Breast epithelium (tissue), 4 donors: Measurements from ENCODE around the gene FXYD7. TPM values are rescaled to one million over a fixed set of nuclear protein-coding genes. Genes with fewer than 3 reads are reported as not detected.

Experiments used
- DNase-seq, 2 donors: peaks; one replicate each; pipeline ENCODE4 v3.0.0-alpha.2; 2019; ENCODE audit warnings: low spot score in 2 of 2
- H3K27ac ChIP-seq, 2 donors: fragments of 200-600 bp; sonication (generic) in 1 of 2; one replicate each; pipeline ENCODE4 v1.5.1; 2016 to 2019; ENCODE audit warnings: mild to moderate bottlenecking in 1 of 2
- H3K27me3 ChIP-seq, 2 donors: fragments of 200-600 bp; sonication (generic) in 1 of 2; one replicate each; pipeline versions ENCODE4 v1.5.1 to v1.6.0; 2017 to 2019; ENCODE audit warnings: control low read depth in 1 of 2, mild to moderate bottlenecking in 1 of 2
- H3K36me3 ChIP-seq: fragments of 200-600 bp; one replicate; pipeline ENCODE4 v1.5.1; 2019
- H3K4me1 ChIP-seq, 2 donors: fragments of 200-600 bp; sonication (generic); one replicate each; pipeline ENCODE4 v1.5.1; 2016 to 2019; ENCODE audit warnings: control low read depth in 1 of 2
- H3K4me3 ChIP-seq, 3 donors: fragments of 200-600 bp; sonication (generic); 1 replicate in 2 of 3; 2 replicates in 1 of 3; pipeline ENCODE4 v1.5.1; 2016 to 2019; ENCODE audit warnings: mild to moderate bottlenecking in 3 of 3, moderate library complexity in 2 of 3
- H3K9me3 ChIP-seq, 2 donors: fragments of 200-600 bp; sonication (generic) in 1 of 2; one replicate each; pipeline ENCODE4 v1.5.1; 2016 to 2019; ENCODE audit warnings: control low read depth in 1 of 2
- CTCF ChIP-seq, 3 donors: fragments of 450-650 bp; IDR thresholded peaks; one replicate each; pipeline ENCODE4 v1.5.1; 2016 to 2017; ENCODE audit warnings: antibody characterized with exemption in 3 of 3, mild to moderate bottlenecking in 3 of 3, moderate library complexity in 3 of 3
- POLR2A ChIP-seq: fragments of 450-650 bp; IDR thresholded peaks from one replicate; pipeline ENCODE4 v1.6.1; 2016; ENCODE audit warnings: antibody characterized with exemption, mild to moderate bottlenecking, moderate library complexity
- POLR2AphosphoS5 ChIP-seq, 3 donors: sonication (generic); formaldehyde crosslinking; IDR thresholded peaks; one replicate each; pipeline ENCODE4 v1.6.1; 2017; ENCODE audit warnings: antibody characterized with exemption in 3 of 3
- intact Hi-C: fragments of 100-400 bp; cut with DNase I; formaldehyde crosslinking; loops from one replicate; pipeline ENCODE4 v1.15.1; 2023; ENCODE audit warnings: low total_unique reads
- total RNA-seq, 3 donors: library from RNA; depleted of rRNA; stranded (reverse); fragments of >200 nt; gene quantifications; one replicate each; pipeline ENCODE4 v1.1.0, GENCODE V29; 2016

Gene FXYD7
- total RNA-seq, 3 donors from 2014 or later = not detected

- Histone ChIP-seq H3K9me3 (no peaks in the 10 kb centered on the region), H3K4me1 (peaks cover 0 to 5% of the 10 kb centered on the region in 2 donors), H3K27ac (peak overlapping the region in 1 of 2 donors; percentile 29), H3K36me3 (no peaks in the 10 kb centered on the region), H3K27me3 (peaks cover 0 to 19% of the 10 kb centered on the region in 2 donors), H3K4me3 (peak overlapping the region in 2 of 3 donors; percentile 30 to 66)
- no peak for DNase-seq
- intact Hi-C loops = no loop called here
- peak in 1 of 3 donors; percentile 3 for TF ChIP-seq CTCF (IDR thresholded peaks at IDR 0.05)
- no peak for TF ChIP-seq POLR2A
These were observed 1.0 kb upstream of the FXYD7 start for GRCh38 chr19:35141837-35142605.

DNA sequence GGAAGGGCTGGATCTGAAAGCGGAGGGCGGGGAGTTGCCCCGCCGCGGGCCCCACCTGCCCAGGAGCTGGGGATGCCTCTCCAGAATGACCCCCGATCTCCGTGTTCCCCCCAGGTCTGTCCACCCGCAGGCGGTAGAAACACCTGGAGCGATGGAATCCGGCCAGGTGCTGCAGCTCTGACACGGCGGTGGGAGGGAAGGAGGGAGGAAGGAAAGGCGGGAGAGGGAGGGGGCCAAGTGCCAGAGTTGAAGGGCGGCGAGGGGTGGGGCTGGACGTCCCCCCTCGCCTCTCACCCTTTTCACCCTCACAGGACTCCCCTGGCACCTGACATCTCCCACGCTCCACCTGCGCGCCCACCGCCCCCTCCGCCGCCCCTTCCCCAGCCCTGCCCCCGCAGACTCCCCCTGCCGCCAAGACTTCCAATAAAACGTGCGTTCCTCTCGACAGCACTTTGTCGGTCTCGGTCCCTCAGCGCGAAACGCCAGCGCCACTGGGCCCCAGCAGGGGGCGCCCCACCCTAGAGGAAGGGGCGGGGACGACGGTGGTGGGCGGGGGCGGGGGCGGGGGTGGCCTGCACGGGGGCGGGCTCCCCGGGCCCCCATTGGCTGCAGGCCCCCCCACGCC is 337 bp upstream of the FXYD7 start:
- intact Hi-C loops = no loop called here
- no peak for DNase-seq
- Histone ChIP-seq H3K4me3 (peak overlapping the region in 2 of 3 donors; percentile 30 to 53), H3K9me3 (no peaks in the 10 kb centered on the region), H3K36me3 (no peaks in the 10 kb centered on the region), H3K4me1 (peaks cover 0 to 5% of the 10 kb centered on the region in 2 donors), H3K27ac (peak overlapping the region in 1 of 2 donors; percentile 20), H3K27me3 (peaks cover 0 to 19% of the 10 kb centered on the region in 2 donors)
- TF ChIP-seq CTCF (IDR thresholded peaks at IDR 0.05) (no peak), POLR2A (no peak)

- no peaks in the 10 kb centered on the region for H3K9me3 ChIP-seq
- H3K27me3 ChIP-seq = peaks cover 0 to 19% of the 10 kb centered on the region in 2 donors
- H3K36me3 ChIP-seq = no peaks in the 10 kb centered on the region
- H3K4me3 ChIP-seq = no peak overlapping the region
- TF ChIP-seq CTCF (IDR thresholded peaks at IDR 0.05) (no peak), POLR2A (no peak), POLR2AphosphoS5 (IDR thresholded peaks at IDR 0.05) (no peak)
- H3K4me1 ChIP-seq = peaks cover 0 to 5% of the 10 kb centered on the region in 2 donors
- no peak for DNase-seq
- intact Hi-C loops = no loop called here
- no peak overlapping the region for H3K27ac ChIP-seq
These were observed 763 bp downstream of the FXYD7 start for GRCh38 chr19:35143818-35144217.

GRCh38 chr19:35144259-35144599 is 1.2 kb downstream of the FXYD7 start:
- no peak for DNase-seq
- Histone ChIP-seq H3K4me3 (no peak overlapping the region), H3K9me3 (no peaks in the 10 kb centered on the region), H3K27ac (no peak overlapping the region), H3K36me3 (no peaks in the 10 kb centered on the region), H3K27me3 (peaks cover 0 to 19% of the 10 kb centered on the region in 2 donors), H3K4me1 (peaks cover 0 to 5% of the 10 kb centered on the region in 2 donors)
- TF ChIP-seq POLR2A (no peak), POLR2AphosphoS5 (IDR thresholded peaks at IDR 0.05) (no peak), CTCF (IDR thresholded peaks at IDR 0.05) (no peak)
- intact Hi-C loops = no loop called here
